Measurements from ENCODE around the gene ANKRD28.
"Not testable (repeated sequence)": the region's sequence is repeated elsewhere in the genome, so short reads cannot be mapped to it uniquely, and the experiment has no call there.

The ANKRD28 gene

GRCh38 chr3:15769256-15769915 is 28.4 kb downstream of the ANKRD28 start:
- DNase-seq (ENCODE audit: low spot score), result no peak

DNA sequence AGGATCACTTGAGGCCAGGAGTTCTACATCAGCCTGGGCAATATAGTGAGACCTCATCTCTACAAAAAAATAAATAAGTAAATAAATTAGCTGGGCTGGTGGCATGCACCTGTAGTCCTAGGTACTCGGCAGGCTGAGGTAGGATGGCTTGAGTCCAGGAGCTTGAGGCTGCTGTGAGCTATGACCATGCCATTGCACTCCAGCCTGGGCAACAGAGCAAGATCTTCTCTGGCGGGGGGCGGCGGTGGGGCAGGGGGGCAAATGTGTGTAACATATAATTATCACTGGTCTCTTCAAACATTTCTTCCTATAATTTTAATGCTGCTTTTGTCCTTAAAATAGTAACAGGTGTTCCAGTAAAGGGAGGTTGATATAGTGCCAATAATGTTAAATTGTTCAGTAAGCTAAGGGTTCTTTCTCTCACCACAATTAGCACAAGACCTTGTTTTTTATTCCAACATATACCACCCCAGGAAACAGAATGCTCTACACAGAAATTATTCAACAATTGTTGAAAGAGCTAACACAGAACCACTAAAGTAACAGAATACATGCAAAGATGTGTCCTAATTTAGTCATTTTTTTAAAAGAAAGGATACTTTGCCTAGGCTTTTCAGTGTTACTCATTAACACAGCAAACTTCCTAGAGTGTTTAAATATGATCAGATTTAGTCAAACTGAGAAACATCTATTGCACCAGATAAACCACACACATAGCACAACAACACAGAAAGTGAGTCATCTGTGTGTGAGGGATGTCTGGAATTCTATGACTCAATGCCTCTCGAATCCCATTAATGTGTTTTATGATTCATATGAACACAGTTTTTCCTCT is 29.1 kb downstream of the ANKRD28 start:
- DNase-seq (ENCODE audit: low spot score), result peak; percentile 51

DNA sequence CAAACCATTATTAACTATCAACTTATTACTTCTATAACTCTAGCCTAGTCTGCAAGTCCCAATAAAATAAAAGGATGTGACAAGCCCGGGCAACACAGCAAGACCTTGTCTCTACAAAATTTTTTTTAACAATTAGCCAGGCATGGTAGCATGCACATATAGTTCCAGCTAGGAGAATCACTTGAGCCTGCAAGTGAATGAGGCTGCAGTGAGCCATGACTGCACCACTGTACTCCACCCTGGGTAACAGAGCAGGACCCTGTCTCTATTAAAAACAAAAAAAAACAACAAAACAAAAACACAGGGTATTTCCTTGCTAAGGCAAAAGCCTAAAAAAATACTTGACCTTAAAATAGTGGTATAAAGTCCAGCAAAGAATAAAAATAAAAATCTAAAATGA is 31.4 kb downstream of the ANKRD28 start:
- DNase-seq (ENCODE audit: low spot score), result no peak

DNA sequence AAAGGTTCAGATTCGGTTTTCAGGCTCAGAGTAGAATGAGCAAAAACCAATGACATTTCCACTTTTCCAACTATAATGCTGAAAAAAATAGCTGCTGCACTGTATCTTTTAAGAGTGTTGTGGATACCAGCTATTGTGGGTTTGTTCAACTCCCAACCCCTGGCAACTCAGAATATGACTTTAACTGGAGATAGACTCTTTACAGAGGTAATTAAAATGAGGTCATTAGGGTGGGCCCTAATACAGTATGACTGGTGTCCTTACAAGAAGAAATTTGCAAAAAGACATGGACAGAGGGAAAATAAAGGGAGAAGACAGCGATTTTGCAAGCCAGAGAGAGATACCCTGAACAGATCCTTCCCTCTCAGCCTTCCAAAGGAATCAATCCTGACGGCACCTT is 39.5 kb downstream of the ANKRD28 start:
- no peak for DNase-seq (ENCODE audit: low spot score)

DNA sequence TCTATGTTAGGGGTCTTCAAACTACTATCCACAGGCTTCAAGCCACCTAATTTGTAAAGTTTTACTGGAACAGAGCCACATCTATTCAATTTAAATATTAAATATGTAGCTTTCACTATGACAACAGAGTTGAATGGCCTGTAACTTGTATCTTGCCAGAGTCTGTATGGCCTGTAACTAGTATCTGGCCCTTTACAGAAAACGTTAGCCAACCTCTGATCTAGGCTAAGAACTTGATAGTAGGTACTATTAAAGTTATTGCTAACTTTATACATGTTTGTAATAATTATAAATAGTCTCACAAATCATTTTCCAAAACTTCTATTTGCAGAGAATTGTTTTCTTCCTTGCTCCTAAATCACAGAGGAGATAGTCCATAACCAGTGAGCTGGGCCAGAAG is 40.0 kb downstream of the ANKRD28 start:
- DNase-seq (ENCODE audit: low spot score), result no peak

DNA sequence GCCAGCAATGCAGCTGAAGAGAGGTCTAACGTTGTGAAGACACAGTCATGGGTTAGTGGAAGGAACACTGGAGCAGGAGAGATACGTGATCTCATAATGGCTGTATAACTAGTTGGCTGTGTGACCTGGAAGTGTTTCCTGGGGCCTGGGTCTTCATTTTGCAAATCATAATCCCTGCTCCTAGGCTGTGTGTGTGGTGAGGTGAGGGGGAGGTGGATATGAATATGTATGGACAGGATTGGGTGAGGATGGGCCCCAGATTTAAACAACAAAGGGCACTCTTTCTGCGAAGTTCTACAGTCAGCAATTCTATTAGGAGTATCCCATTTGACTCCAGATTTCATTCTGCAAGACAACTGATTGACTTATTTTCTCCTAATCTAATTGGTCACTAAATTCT is 41.3 kb downstream of the ANKRD28 start:
- DNase-seq (ENCODE audit: low spot score), result no peak

DNA sequence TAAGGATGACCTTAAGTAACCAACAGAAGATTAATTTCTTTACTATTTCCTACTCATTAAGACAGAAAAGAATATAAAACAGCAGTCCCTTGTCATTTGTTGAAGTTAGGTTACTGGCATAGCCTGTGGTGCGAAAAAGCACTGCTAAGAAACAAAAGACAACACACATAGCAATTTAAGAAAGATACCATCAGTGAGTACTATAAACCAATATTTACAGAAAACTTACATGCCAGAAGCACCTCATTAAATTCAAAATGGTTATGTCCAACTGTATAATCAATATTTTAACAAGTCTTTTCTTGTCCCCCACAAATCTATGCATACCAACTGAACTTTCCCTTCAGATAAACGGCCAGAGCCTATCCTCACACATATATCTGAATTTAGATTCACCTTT is 42.0 kb downstream of the ANKRD28 start:
- no peak for DNase-seq (ENCODE audit: low spot score)

DNA sequence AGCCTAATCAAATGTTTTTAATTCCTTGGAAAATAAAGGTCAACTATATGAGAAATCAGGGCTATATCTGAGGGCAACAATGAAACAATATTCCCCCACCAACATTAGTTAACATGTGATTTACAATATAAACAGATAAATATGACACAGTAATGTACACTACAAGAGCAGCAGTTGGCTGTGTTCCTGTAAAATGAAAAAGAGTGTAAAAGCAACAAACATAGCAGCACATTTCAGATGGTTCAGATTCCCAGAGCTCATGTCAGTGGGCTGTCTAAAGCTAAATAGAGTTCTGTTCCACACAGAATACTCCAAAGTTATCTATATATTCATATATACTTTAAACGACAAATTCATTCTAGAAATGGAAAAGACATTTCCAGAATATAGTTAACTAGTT is 42.6 kb downstream of the ANKRD28 start:
- no peak for DNase-seq (ENCODE audit: low spot score)

DNA sequence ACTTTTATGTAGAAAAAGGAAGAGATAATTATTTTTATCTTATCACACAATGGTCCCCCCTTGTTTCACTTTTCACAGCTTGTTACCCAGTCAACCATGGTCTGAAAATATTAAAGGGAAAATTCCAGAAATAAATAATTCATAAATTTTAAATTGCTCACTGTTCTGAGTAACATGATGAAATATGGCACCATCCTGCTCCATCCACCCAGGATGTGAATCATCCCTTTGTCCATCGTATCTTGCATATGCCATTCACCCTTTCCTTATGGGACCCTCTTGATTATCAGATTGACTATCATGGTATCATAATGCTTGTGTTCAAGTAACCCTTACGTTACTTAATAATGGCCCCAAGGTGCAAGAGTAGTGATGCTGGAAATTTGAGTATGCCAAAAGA is 43.7 kb downstream of the ANKRD28 start:
- DNase-seq (ENCODE audit: low spot score), result no peak

DNA sequence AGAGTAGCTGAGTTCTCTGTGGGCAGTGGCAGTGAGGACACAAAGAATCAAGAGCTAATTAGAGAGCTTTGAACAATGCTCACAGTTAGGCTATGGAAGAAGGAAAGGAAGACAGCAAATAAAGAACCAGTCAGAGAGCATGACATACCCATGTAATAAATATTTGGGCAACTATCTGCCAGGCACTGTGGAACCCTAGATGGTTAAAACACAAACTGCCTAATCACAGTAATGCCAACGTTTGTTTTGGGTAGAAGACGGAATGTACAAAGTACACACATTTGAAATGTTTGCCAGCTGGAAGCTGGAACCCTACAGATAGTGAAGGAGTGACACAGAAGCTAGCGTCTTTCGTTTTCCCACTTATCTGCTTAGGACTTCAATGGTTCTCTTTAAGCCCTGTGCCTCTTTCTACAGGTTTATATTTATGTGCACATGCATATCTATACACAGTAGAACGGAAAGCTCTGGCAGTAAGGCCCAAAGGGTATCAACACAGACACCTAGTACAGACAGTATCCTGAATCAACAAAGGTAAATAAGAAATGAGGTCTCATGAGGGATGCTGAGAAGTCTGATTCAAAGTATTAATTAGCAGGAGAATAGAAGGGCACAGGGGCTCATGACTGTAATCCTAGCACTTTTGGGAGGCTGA is 44.6 kb downstream of the ANKRD28 start:
- no peak for DNase-seq (ENCODE audit: low spot score)

DNA sequence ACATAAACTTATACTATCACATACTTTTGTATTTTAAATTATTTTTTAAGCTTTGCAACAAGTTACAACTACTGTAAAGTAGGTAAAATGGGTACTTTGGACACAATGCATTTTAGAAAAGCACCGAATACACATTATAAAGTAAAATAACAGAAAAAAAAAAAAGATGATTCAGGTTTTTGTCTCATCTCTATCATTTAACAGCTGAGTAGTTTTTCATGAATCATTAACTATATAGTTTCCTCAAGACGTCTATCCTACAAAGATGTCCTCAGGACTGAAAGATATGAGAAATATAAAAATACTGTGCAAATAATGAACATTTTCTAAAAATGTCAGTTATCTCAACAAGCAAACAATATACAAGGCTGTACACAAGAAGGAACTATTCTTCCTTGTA is 46.9 kb downstream of the ANKRD28 start:
- DNase-seq (ENCODE audit: low spot score), result no peak

DNA sequence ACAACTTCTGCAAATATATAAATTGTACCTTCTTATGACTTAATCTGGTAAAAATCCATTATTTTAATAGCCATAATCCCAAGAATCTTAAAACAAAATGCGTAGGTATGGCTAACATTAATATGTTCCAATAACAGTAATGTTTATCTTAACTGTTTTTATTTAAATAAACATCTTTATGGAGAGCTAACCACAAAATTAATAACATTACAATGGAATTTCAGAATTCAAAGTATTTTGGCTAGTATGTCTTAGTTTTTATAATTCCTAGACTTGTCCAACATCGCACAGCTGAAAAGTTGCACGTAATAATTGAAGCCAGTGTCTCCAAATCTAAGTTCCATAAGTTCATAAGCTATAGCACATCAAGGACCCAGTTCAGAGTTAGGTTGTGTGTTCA is 47.6 kb downstream of the ANKRD28 start:
- no peak for DNase-seq (ENCODE audit: low spot score)

GRCh38 chr3:15745896-15746295 is 51.9 kb downstream of the ANKRD28 start:
- not testable (repeated sequence) for DNase-seq (ENCODE audit: low spot score)

GRCh38 chr3:15744176-15744575 is 53.6 kb downstream of the ANKRD28 start:
- DNase-seq (ENCODE audit: low spot score), result no peak

GRCh38 chr3:15743587-15744009 is 54.2 kb downstream of the ANKRD28 start:
- no peak for DNase-seq (ENCODE audit: low spot score)

- DNase-seq (ENCODE audit: low spot score), result not testable (repeated sequence)
These were observed 55.5 kb downstream of the ANKRD28 start for GRCh38 chr3:15742236-15742635.

GRCh38 chr3:15738616-15739005 is 59.2 kb downstream of the ANKRD28 start:
- DNase-seq (ENCODE audit: low spot score), result not testable (repeated sequence)

GRCh38 chr3:15731024-15731423 is 66.8 kb downstream of the ANKRD28 start:
- no peak for DNase-seq (ENCODE audit: low spot score)

DNA sequence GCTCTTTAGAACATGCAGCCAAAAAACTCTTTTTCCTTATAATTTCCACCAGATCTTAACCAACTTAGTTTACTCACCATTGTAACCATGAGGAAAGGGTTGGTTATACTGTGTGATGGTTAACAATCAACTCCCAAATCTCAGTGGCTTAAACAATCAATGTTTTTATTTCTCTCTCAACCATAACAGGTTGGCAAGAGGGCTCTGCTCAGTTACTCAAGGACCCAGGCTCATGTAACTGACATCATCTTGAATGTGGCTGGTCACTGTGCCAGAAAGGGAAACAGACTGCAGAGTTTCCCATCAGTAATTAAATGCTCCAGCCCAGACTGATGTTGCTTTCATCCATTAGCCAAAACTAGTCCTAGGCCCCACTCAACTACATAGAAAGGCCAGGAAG is 69.0 kb downstream of the ANKRD28 start:
- DNase-seq (ENCODE audit: low spot score), result no peak

DNA sequence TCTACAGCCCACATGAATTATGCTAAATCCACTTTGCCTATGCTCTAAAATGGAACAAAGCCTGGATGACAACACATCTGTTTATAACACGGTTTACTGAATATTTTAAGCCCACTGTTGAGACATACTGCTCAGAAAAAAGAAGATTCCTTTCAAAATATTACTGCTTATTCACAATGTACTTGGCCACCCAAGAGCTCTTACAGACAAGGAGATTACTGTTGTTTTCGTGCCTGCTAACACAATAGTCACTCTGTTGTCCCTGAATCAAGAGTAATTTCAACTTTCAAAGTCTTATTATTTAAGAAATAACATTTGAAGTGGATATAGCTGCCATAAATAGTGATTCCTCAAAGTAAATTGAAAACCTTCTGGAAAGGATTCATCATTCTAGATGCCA is 70.9 kb downstream of the ANKRD28 start:
- DNase-seq (ENCODE audit: low spot score), result no peak

GRCh38 chr3:15726043-15726442 is 71.7 kb downstream of the ANKRD28 start:
- no peak for DNase-seq (ENCODE audit: low spot score)

DNA sequence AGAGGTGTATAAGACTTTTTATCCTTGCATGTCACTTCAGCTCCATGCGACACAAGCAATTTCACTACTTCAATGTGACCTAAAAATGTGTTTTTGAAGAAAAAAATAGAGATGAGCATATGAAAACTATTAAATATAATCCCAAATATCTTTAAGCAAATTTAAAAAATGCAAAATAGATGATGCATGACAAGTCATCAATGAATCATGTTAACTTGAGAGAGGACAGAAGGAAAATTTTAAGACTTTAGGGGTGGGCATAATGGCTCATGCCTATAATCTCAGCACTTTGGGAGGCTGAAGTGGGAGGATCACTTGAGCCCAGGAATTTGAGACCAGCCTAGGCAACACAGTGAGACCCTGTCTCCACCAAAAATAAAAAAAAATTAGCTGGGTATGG is 73.3 kb downstream of the ANKRD28 start:
- no peak for DNase-seq (ENCODE audit: low spot score)

- DNase-seq (ENCODE audit: low spot score), result no peak
These were observed 74.2 kb downstream of the ANKRD28 start for GRCh38 chr3:15723624-15723884.

Measured in HuH-7.5 (cell line).